A673 (cell line): Measurements from ENCODE around the gene DDC. TPM values are rescaled to one million over a fixed set of nuclear protein-coding genes. Genes with fewer than 3 reads are reported as not detected.

Experiments
- BruUV-seq: library from RNA; stranded (reverse); fragments of 400-500 nt; replicated peaks from 2 replicates; lab custom pipeline; 2021; lab: Mats Ljungman, UMichigan
- CTCF ChIA-PET: fragments of 300-600 bp; sonication (Branson Sonifier 250); formaldehyde crosslinking; loops from one replicate; lab custom pipeline; 2022; ENCODE audit warnings: antibody characterized with exemption; lab: Charles Lee
- POLR2A ChIA-PET: fragments of 300-600 bp; sonication (Branson Sonifier 250); formaldehyde crosslinking; loops from one replicate; lab custom pipeline; 2022; ENCODE audit warnings: antibody characterized with exemption; ENCODE audit not compliant: low non-redundant PET; lab: Charles Lee
- DNase-seq: peaks from one replicate; pipeline ENCODE4 v3.0.0-alpha.2; 2015; ENCODE audit warnings: low spot score
- H3K27ac ChIP-seq: fragments of 200-600 bp; sonication (generic); 2 replicates; pipeline ENCODE4 v1.5.1; 2016; ENCODE audit warnings: mixed run types, low read depth, mild to moderate bottlenecking, mixed read lengths, antibody characterized with exemption, low read length; ENCODE audit not compliant: poor library complexity, severe bottlenecking
- H3K27me3 ChIP-seq: fragments of 200-600 bp; sonication (generic); replicated peaks from 2 replicates; pipeline ENCODE4 v1.6.1; 2017; ENCODE audit warnings: mixed run types, low read depth, mild to moderate bottlenecking, mixed read lengths, antibody characterized with exemption, low read length; ENCODE audit not compliant: insufficient read depth, poor library complexity
- H3K36me3 ChIP-seq: fragments of 200-600 bp; sonication (generic); 2 replicates; pipeline ENCODE4 v1.6.1; 2016; ENCODE audit warnings: mixed run types, mild to moderate bottlenecking, mixed read lengths, antibody characterized with exemption, low read length; ENCODE audit not compliant: insufficient read depth, poor library complexity, severe bottlenecking
- H3K4me1 ChIP-seq: fragments of 200-600 bp; sonication (generic); 2 replicates; pipeline ENCODE4 v1.6.1; 2017; ENCODE audit warnings: mixed run types, mild to moderate bottlenecking, mixed read lengths, antibody characterized with exemption, low read length; ENCODE audit not compliant: insufficient read depth, poor library complexity, severe bottlenecking
- H3K4me3 ChIP-seq: fragments of 200-600 bp; sonication (generic); 2 replicates; pipeline ENCODE4 v1.5.1; 2016; ENCODE audit warnings: low read depth, mixed run types, mild to moderate bottlenecking, mixed read lengths, low read length; ENCODE audit not compliant: poor library complexity, severe bottlenecking
- H3K9me3 ChIP-seq: fragments of 200-600 bp; sonication (generic); 2 replicates; pipeline ENCODE4 v1.6.1; 2016; ENCODE audit warnings: mixed run types, low read depth, mild to moderate bottlenecking, mixed read lengths, antibody characterized with exemption, low read length; ENCODE audit not compliant: poor library complexity, severe bottlenecking
- CTCF ChIP-seq: fragments of 300-800, 200-600 bp; sonication (generic); conservative IDR thresholded peaks from 2 replicates; pipeline ENCODE4 v1.5.1; 2017; ENCODE audit warnings: low read depth, mild to moderate bottlenecking, antibody characterized with exemption, low read length, moderate library complexity, mixed read lengths
- EZH2 ChIP-seq: fragments of 200-600 bp; sonication (generic); IDR thresholded peaks from 2 replicates; pipeline ENCODE4 v1.6.1; 2017; ENCODE audit warnings: borderline replicate concordance, low read depth, mild to moderate bottlenecking, mixed read lengths, antibody characterized with exemption, low read length; ENCODE audit not compliant: poor library complexity, severe bottlenecking
- intact Hi-C: fragments of 100-400 bp; cut with micrococcal nuclease; formaldehyde crosslinking; loops from one replicate; pipeline ENCODE4 v1.10.0; 2022; ENCODE audit not compliant: unreplicated experiment
- total RNA-seq: library from RNA; stranded (reverse); gene quantifications from 2 replicates; pipeline ENCODE4 v1.2.3, GENCODE V29; 2021

The DDC gene
- total RNA-seq, 1 experiment from 2014 or later: not detected

GRCh38 chr7:50598460-50599343 is 33.5 kb upstream of the DDC start:
- Histone ChIP-seq H3K36me3 (no peaks in the 10 kb centered on the region), H3K27me3 (no peaks in the 10 kb centered on the region), H3K4me1 (no peaks in the 10 kb centered on the region), H3K4me3 (no peak overlapping the region), H3K9me3 (no peaks in the 10 kb centered on the region), H3K27ac (no peak overlapping the region)
- TF ChIP-seq EZH2: no peak
- TF ChIP-seq CTCF: no peak
- POLR2A ChIA-PET: no interaction called here
- DNase-seq: no peak
- CTCF ChIA-PET: no interaction called here
- intact Hi-C loops: no loop called here
- no TSS peak for BruUV-seq

GRCh38 chr7:50596484-50596883 is 31.3 kb upstream of the DDC start:
- TF ChIP-seq EZH2 (no peak), CTCF (no peak)
- intact Hi-C loops: no loop called here
- no TSS peak for BruUV-seq
- H3K36me3 ChIP-seq: no peaks in the 10 kb centered on the region
- no peaks in the 10 kb centered on the region for H3K9me3 ChIP-seq
- no peak overlapping the region for H3K27ac ChIP-seq
- no peaks in the 10 kb centered on the region for H3K4me1 ChIP-seq
- ChIA-PET POLR2A (no interaction called here), CTCF (no interaction called here)
- H3K4me3 ChIP-seq: no peak overlapping the region
- no peaks in the 10 kb centered on the region for H3K27me3 ChIP-seq
- DNase-seq: no peak

- H3K4me3 ChIP-seq: no peak overlapping the region
- intact Hi-C loops: no loop called here
- DNase-seq: peak; percentile 28
- POLR2A ChIA-PET: no interaction called here
- H3K9me3 ChIP-seq: no peaks in the 10 kb centered on the region
- H3K27ac ChIP-seq: no peak overlapping the region
- CTCF ChIA-PET: interaction anchor here (0.7 kb wide), 1 partner anchor 191 kb away, joined by 6 read pairs; no protein-coding TSS in a partner anchor
- no peaks in the 10 kb centered on the region for H3K4me1 ChIP-seq
- H3K27me3 ChIP-seq: no peaks in the 10 kb centered on the region
- TF ChIP-seq EZH2: no peak
- TF ChIP-seq CTCF: no peak; the same call in 1 of the 2 replicates
- H3K36me3 ChIP-seq: no peaks in the 10 kb centered on the region
- no TSS peak for BruUV-seq
Measured at GRCh38 chr7:50595491-50596102, 30.4 kb upstream of the DDC start.
